Activated naive CD8-positive, alpha-beta T cell treated with anti-CD3 and anti-CD28 coated beads for 36 hours (primary cell): ENCODE data around the gene SSR1. TPM values are rescaled to one million over a fixed set of nuclear protein-coding genes. Genes with fewer than 3 reads are reported as not detected.

ENCODE experiments used
- DNase-seq: peaks from one replicate; pipeline ENCODE4 v3.0.0; 2021
- H3K27ac Mint-ChIP-seq: one replicate; pipeline ENCODE4 v1.8.0; 2022; ENCODE audit warnings: mild to moderate bottlenecking, moderate library complexity, mixed read lengths
- H3K27me3 Mint-ChIP-seq: one replicate; pipeline ENCODE4 v1.8.0; 2022; ENCODE audit warnings: mild to moderate bottlenecking, mixed read lengths
- H3K36me3 Mint-ChIP-seq: one replicate; pipeline ENCODE4 v1.8.0; 2021; ENCODE audit warnings: mild to moderate bottlenecking, mixed read lengths
- H3K4me1 Mint-ChIP-seq: one replicate; pipeline ENCODE4 v1.8.0; 2021; ENCODE audit warnings: mixed read lengths
- H3K4me3 Mint-ChIP-seq: one replicate; pipeline ENCODE4 v1.8.0; 2022; ENCODE audit warnings: mild to moderate bottlenecking, moderate library complexity, mixed read lengths
- H3K9me3 Mint-ChIP-seq: one replicate; pipeline ENCODE4 v1.8.0; 2022; ENCODE audit warnings: mixed read lengths
- total RNA-seq, 2 experiments: library from RNA; stranded (reverse); gene quantifications; one replicate each; pipeline ENCODE4 v1.2.3, GENCODE V29; 2021

SSR1 gene
- total RNA-seq, 2 experiments from 2014 or later: 132 to 139 TPM

- no peaks in the 10 kb centered on the region for H3K27me3 Mint-ChIP-seq
- H3K36me3 Mint-ChIP-seq: peaks cover 14% of the 10 kb centered on the region
- H3K4me3 Mint-ChIP-seq: no peak overlapping the region
- no peaks in the 10 kb centered on the region for H3K9me3 Mint-ChIP-seq
- peaks cover 18% of the 10 kb centered on the region for H3K4me1 Mint-ChIP-seq
- no peak overlapping the region for H3K27ac Mint-ChIP-seq
- DNase-seq: no peak
These were observed 78.5 kb downstream of the SSR1 start for GRCh38 chr6:7234547-7234946.

GRCh38 chr6:7232351-7232750 is 80.6 kb downstream of the SSR1 start:
- Mint-ChIP-seq H3K9me3 (no peaks in the 10 kb centered on the region), H3K36me3 (peaks cover 21% of the 10 kb centered on the region)

GRCh38 chr6:7230956-7231713 is 81.9 kb downstream of the SSR1 start:
- Mint-ChIP-seq H3K27ac (no peak overlapping the region), H3K4me3 (no peak overlapping the region), H3K36me3 (peaks cover 27% of the 10 kb centered on the region), H3K27me3 (no peaks in the 10 kb centered on the region), H3K9me3 (no peaks in the 10 kb centered on the region), H3K4me1 (peaks cover 11% of the 10 kb centered on the region)
- no peak for DNase-seq

More at GRCh38 chr6:7232351-7232750, 80.6 kb downstream of the SSR1 start:
- Mint-ChIP-seq H3K27ac (peak overlapping the region; percentile 25), H3K4me1 (peaks cover 14% of the 10 kb centered on the region), H3K27me3 (no peaks in the 10 kb centered on the region), H3K4me3 (no peak overlapping the region)
- no peak for DNase-seq

DNA sequence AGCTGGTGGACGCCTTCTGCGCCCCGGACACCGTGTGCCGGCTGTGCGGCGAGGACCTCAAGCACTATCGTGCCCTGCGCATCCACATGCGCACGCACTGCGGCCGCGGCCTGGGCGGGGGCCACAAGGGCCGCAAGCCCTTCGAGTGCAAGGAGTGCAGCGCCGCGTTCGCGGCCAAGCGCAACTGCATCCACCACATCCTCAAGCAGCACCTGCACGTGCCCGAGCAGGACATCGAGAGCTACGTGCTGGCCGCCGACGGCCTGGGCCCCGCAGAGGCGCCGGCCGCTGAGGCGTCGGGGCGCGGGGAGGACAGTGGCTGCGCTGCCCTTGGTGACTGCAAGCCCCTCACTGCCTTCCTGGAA is 82.7 kb downstream of the SSR1 start:
- no peaks in the 10 kb centered on the region for H3K27me3 Mint-ChIP-seq
- H3K36me3 Mint-ChIP-seq: peaks cover 29% of the 10 kb centered on the region
- DNase-seq: no peak
- no peaks in the 10 kb centered on the region for H3K9me3 Mint-ChIP-seq
- no peak overlapping the region for H3K27ac Mint-ChIP-seq
- H3K4me1 Mint-ChIP-seq: peaks cover 11% of the 10 kb centered on the region
- no peak overlapping the region for H3K4me3 Mint-ChIP-seq

- Mint-ChIP-seq H3K36me3 (peaks cover 29% of the 10 kb centered on the region), H3K27ac (no peak overlapping the region), H3K27me3 (no peaks in the 10 kb centered on the region), H3K9me3 (no peaks in the 10 kb centered on the region), H3K4me3 (no peak overlapping the region), H3K4me1 (peaks cover 11% of the 10 kb centered on the region)
- DNase-seq: no peak
These were observed 83.3 kb downstream of the SSR1 start for GRCh38 chr6:7229376-7230326.

GRCh38 chr6:7228662-7229375 is 84.2 kb downstream of the SSR1 start:
- H3K27ac Mint-ChIP-seq: no peak overlapping the region
- no peak overlapping the region for H3K4me3 Mint-ChIP-seq
- peaks cover 29% of the 10 kb centered on the region for H3K36me3 Mint-ChIP-seq
- no peak for DNase-seq
- no peaks in the 10 kb centered on the region for H3K9me3 Mint-ChIP-seq
- peaks cover 10% of the 10 kb centered on the region for H3K4me1 Mint-ChIP-seq
- H3K27me3 Mint-ChIP-seq: no peaks in the 10 kb centered on the region

- Mint-ChIP-seq H3K27me3 (no peaks in the 10 kb centered on the region), H3K27ac (no peak overlapping the region), H3K9me3 (no peaks in the 10 kb centered on the region), H3K4me3 (no peak overlapping the region), H3K4me1 (peaks cover 2% of the 10 kb centered on the region), H3K36me3 (peaks cover 17% of the 10 kb centered on the region)
- DNase-seq: no peak
These were observed 88.3 kb downstream of the SSR1 start for GRCh38 chr6:7224731-7225130.

GRCh38 chr6:7222197-7222596 is 90.8 kb downstream of the SSR1 start:
- H3K27me3 Mint-ChIP-seq: no peaks in the 10 kb centered on the region
- no peak overlapping the region for H3K27ac Mint-ChIP-seq
- DNase-seq: no peak
- no peak overlapping the region for H3K4me3 Mint-ChIP-seq
- no peaks in the 10 kb centered on the region for H3K9me3 Mint-ChIP-seq
- peaks cover 9% of the 10 kb centered on the region for H3K36me3 Mint-ChIP-seq
- peaks cover 7% of the 10 kb centered on the region for H3K4me1 Mint-ChIP-seq

- Mint-ChIP-seq H3K36me3 (peaks cover 11% of the 10 kb centered on the region), H3K9me3 (no peaks in the 10 kb centered on the region), H3K4me3 (no peak overlapping the region), H3K4me1 (peaks cover 20% of the 10 kb centered on the region), H3K27me3 (no peaks in the 10 kb centered on the region), H3K27ac (no peak overlapping the region)
- DNase-seq: peak; percentile 38
These were observed 93.7 kb downstream of the SSR1 start for GRCh38 chr6:7219310-7219709.

GRCh38 chr6:7218406-7218988 is 94.5 kb downstream of the SSR1 start:
- no peaks in the 10 kb centered on the region for H3K27me3 Mint-ChIP-seq

More at GRCh38 chr6:7218406-7218988, 94.5 kb downstream of the SSR1 start:
- H3K9me3 Mint-ChIP-seq: no peaks in the 10 kb centered on the region
- H3K36me3 Mint-ChIP-seq: peaks cover 16% of the 10 kb centered on the region
- H3K27ac Mint-ChIP-seq: no peak overlapping the region
- H3K4me1 Mint-ChIP-seq: peaks cover 20% of the 10 kb centered on the region
- no peak for DNase-seq
- no peak overlapping the region for H3K4me3 Mint-ChIP-seq

Other genes with a start within 250 kb of the SSR1 start
- gene RREB1, start 205.2 kb downstream of the SSR1 start, total RNA-seq: 10 to 100 TPM; 17.4 to 18.5 TPM
- under 1 TPM; 0.10 TPM for gene CAGE1, start 76.5 kb upstream of the SSR1 start, total RNA-seq
- gene RIOK1, start 76.6 kb upstream of the SSR1 start, total RNA-seq: 10 to 100 TPM; 57.9 to 64.7 TPM
- under 1 TPM; 0.16 TPM for gene DSP, start 228.5 kb upstream of the SSR1 start, total RNA-seq